BJ (cell line): ENCODE data around the gene CLSTN2. TPM values are rescaled to one million over a fixed set of nuclear protein-coding genes. Genes with fewer than 3 reads are reported as not detected.

ENCODE experiments used
- CTCF ChIA-PET: fragments of 350-600 bp; formaldehyde crosslinking; extraction: SDS; loops from one replicate; lab custom pipeline; 2021; ENCODE audit warnings: antibody characterized with exemption, inconsistent platforms; lab: Yijun Ruan, JAX
- POLR2A ChIA-PET: fragments of 300-600 bp; sonication (Branson Sonifier 250); formaldehyde crosslinking; extraction: SDS; loops from one replicate; lab custom pipeline; 2021; ENCODE audit warnings: antibody characterized with exemption; lab: Charles Lee
- DNase-seq: peaks from one replicate; pipeline ENCODE4 v3.0.0-alpha.2; 2011; ENCODE audit warnings: low read depth
- H3K27me3 ChIP-seq: 2 replicates; pipeline ENCODE4 v1.6.0; 2011; ENCODE audit warnings: low read length; ENCODE audit not compliant: control insufficient read depth, insufficient read depth
- H3K36me3 ChIP-seq: 2 replicates; pipeline ENCODE4 v1.5.1; 2011; ENCODE audit warnings: low read length; ENCODE audit not compliant: control insufficient read depth, insufficient read depth
- H3K4me3 ChIP-seq: 2 replicates; pipeline ENCODE4 v1.5.1; 2011; ENCODE audit warnings: low read depth, mild to moderate bottlenecking, control low read depth, low read length
- polyA plus RNA-seq: library from polyadenylated mRNA; depleted of rRNA; stranded (reverse); fragments of >200 nt; gene quantifications from 2 replicates; pipeline ENCODE4 v1.2.3, GENCODE V29; 2011
- TF ChIP-seq, protein P1 (sequence below): IDR thresholded peaks from 2 replicates; pipeline ENCODE4 v1.5.1; 2011; ENCODE audit warnings: low read depth, mild to moderate bottlenecking, control low read depth, inconsistent platforms, low read length, moderate library complexity; ENCODE audit not compliant: insufficient read depth

Gene CLSTN2
- polyA plus RNA-seq, 1 experiment: 1.8 TPM

DNA sequence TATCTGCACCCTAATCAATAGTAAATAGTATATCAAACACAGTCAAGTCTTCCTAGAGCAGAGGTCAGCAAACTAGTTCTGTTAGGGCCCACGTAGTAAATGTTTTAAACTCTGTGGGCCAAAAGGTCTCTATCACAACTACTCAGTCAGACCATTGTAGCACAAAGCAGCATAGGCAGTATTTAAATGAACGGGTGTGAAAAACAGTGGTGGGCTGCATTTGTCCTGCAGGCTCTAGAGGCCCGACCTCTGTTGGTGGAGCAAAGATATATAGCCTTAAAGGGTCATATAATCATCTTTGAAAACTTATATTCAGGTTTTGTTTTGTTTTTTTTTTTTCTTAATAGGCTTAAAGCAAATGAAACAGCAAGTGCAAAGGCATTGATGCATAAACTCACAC is 416.5 kb downstream of the CLSTN2 start:
- ChIA-PET CTCF (no interaction called here), POLR2A (no interaction called here)
- no peak for DNase-seq

DNA sequence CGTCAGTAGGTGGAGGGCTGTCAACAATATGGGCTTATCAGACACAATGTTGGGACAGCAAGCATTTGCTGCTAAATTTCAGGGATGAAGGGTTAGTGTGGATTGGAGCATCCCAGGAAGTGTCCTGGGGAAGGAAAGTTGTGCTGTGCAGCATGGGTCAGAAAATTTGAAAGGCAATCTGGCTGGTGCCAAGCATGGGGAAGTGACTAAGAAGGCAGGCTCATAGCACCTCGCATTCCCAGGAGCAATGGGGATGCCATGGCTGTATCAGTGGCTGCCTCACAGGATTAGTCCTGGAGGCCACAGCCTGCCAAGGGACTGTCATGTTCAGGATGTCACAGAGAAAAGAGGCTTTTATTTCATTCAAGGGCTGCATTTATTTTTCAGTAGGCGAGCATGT is 420.5 kb downstream of the CLSTN2 start:
- ChIA-PET POLR2A (no interaction called here), CTCF (interaction anchor here (0.6 kb wide), 1 partner anchor 26 kb away, joined by 3 read pairs; no protein-coding TSS in a partner anchor)
- Histone ChIP-seq H3K4me3 (no peak overlapping the region), H3K27me3 (no peaks in the 10 kb centered on the region), H3K36me3 (no peaks in the 10 kb centered on the region)
- TF ChIP-seq, protein P1, sequence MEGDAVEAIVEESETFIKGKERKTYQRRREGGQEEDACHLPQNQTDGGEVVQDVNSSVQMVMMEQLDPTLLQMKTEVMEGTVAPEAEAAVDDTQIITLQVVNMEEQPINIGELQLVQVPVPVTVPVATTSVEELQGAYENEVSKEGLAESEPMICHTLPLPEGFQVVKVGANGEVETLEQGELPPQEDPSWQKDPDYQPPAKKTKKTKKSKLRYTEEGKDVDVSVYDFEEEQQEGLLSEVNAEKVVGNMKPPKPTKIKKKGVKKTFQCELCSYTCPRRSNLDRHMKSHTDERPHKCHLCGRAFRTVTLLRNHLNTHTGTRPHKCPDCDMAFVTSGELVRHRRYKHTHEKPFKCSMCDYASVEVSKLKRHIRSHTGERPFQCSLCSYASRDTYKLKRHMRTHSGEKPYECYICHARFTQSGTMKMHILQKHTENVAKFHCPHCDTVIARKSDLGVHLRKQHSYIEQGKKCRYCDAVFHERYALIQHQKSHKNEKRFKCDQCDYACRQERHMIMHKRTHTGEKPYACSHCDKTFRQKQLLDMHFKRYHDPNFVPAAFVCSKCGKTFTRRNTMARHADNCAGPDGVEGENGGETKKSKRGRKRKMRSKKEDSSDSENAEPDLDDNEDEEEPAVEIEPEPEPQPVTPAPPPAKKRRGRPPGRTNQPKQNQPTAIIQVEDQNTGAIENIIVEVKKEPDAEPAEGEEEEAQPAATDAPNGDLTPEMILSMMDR: no peak
- no peak for DNase-seq

More for the DNA sequence above, 416.5 kb downstream of the CLSTN2 start:
- TF ChIP-seq, protein P1: no peak
- no peaks in the 10 kb centered on the region for H3K27me3 ChIP-seq
- no peak overlapping the region for H3K4me3 ChIP-seq
- H3K36me3 ChIP-seq: no peaks in the 10 kb centered on the region

DNA sequence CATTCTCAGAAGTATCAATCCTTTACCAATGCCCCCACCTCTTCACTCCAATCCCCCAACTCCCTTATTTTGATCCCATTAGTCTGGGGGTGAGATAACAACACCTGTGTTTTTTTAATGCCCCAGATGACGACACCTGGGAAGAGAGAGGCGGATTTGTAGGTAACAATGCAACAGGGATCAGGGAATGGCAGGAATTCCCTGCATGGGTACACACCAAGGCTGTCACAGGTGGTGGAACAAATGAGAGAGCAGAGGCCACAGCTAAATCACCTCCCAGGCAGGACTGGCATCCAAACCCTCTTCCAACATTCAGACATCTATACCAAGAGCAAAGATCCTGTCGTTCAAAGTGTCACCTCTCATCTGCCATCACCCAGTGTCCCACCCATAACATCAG is 423.7 kb downstream of the CLSTN2 start:
- Histone ChIP-seq H3K27me3 (no peaks in the 10 kb centered on the region), H3K36me3 (no peaks in the 10 kb centered on the region), H3K4me3 (no peak overlapping the region)
- TF ChIP-seq, protein P1: no peak
- DNase-seq: no peak
- ChIA-PET CTCF (no interaction called here), POLR2A (no interaction called here)

DNA sequence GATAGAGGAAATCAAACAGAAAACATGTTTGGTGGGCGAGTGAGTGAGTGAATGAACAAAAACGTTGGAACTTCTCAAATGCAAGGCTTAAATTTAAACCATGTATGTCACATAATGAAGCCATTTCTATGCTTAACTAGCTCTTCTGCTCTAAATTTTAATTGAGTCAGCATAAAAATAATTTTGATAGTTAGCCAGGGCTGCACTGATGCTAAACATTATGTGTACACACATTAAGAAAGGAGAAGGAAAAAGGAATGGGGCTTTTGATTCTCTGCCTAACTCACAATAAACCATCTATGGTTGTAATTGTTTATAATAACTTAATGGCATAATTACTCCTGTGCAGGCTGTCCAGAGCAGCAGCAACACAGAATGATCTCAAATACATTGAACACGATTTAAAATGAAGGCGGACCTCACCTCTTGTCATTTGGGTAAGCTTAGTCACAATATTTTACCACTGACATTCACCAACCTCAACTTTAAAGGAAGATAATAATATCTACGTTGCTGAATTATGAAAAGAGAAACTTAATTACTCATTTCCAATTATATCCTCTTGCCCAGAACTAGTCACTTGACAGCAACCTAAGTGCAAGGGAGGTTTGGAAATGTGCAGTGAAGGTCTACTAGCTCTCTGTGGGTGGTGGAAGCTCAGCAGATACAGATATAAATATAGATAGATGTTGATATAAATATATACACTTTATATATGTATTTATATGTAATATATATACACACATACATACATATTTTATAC is 424.4 kb downstream of the CLSTN2 start:
- ChIA-PET CTCF (no interaction called here), POLR2A (no interaction called here)
- TF ChIP-seq, protein P1: no peak
- no peak for DNase-seq
- Histone ChIP-seq H3K4me3 (no peak overlapping the region), H3K27me3 (no peaks in the 10 kb centered on the region), H3K36me3 (no peaks in the 10 kb centered on the region)

DNA sequence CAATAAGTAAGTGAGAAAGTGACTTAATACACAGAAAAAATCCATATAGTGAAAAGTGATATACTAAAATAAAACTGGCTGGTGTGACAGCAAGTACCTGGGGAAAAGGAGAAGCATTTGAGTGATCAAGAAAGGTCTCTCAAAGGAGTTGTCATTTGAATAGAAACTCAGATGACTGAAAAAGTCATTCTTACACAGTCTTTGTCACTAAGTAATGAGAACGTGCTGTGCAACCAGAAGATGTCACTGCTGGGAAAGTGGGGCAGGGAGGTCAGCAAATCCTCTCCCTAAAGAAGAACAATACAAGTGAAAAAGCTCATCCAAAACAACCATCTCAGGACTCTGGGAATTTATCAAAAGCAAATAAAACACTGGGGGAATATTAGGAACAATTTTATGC is 425.3 kb downstream of the CLSTN2 start:
- no peak for DNase-seq
- ChIA-PET CTCF (no interaction called here), POLR2A (no interaction called here)
- H3K27me3 ChIP-seq: no peaks in the 10 kb centered on the region
- TF ChIP-seq, protein P1: no peak
- H3K36me3 ChIP-seq: no peaks in the 10 kb centered on the region
- H3K4me3 ChIP-seq: no peak overlapping the region
